NB4 (cell line): ENCODE data around the gene SLC15A4.
"Not testable (repeated sequence)": the region's sequence is repeated elsewhere in the genome, so short reads cannot be mapped to it uniquely, and the experiment has no call there.

ENCODE experiments used
- DNase-seq: peaks from one replicate; pipeline ENCODE4 v3.0.0; 2010; ENCODE audit warnings: low read depth
- H3K4me3 ChIP-seq: one replicate; pipeline ENCODE4 v1.5.1; 2011; ENCODE audit warnings: mild to moderate bottlenecking, low read depth, low read length, moderate library complexity
- MYC ChIP-seq: IDR thresholded peaks from 2 replicates; pipeline ENCODE4 v1.6.1; 2011; ENCODE audit warnings: low read depth, low read length
- POLR2A ChIP-seq: IDR thresholded peaks from 2 replicates; pipeline ENCODE4 v1.6.1; 2011; ENCODE audit warnings: mild to moderate bottlenecking; ENCODE audit not compliant: insufficient read length; ENCODE audit errors: extremely low read depth
- TF ChIP-seq, protein P1 (sequence below): IDR thresholded peaks from 2 replicates; pipeline ENCODE4 v1.6.1; 2011; ENCODE audit warnings: low read depth, low read length
- TF ChIP-seq, protein P2 (sequence below): IDR thresholded peaks from one replicate; pipeline ENCODE4 v1.5.1; 2012; ENCODE audit warnings: low read depth, low read length

Gene SLC15A4

DNA sequence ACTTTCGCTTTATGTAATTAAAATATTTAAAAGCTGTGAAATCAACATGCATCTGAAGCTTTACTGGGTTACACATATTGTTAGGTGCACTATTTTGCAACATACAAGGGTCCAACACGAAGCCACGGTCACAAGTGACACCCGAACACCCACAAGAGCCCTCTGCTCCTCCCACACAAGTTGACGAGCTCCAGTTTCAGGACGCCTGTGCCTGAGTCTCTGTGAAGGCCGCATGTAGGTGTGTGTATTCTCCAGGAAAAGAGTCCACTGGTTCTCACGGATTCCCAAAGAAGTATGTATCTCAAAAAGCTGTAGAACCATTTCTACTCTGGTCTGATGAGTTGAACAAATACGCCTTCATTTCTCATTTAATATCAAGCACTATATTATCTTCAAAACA, 12.0 kb downstream of the SLC15A4 start:
- TF ChIP-seq MYC (no peak), POLR2A (no peak)
- TF ChIP-seq, protein P1, sequence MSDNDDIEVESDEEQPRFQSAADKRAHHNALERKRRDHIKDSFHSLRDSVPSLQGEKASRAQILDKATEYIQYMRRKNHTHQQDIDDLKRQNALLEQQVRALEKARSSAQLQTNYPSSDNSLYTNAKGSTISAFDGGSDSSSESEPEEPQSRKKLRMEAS: no peak
- TF ChIP-seq, protein P2, sequence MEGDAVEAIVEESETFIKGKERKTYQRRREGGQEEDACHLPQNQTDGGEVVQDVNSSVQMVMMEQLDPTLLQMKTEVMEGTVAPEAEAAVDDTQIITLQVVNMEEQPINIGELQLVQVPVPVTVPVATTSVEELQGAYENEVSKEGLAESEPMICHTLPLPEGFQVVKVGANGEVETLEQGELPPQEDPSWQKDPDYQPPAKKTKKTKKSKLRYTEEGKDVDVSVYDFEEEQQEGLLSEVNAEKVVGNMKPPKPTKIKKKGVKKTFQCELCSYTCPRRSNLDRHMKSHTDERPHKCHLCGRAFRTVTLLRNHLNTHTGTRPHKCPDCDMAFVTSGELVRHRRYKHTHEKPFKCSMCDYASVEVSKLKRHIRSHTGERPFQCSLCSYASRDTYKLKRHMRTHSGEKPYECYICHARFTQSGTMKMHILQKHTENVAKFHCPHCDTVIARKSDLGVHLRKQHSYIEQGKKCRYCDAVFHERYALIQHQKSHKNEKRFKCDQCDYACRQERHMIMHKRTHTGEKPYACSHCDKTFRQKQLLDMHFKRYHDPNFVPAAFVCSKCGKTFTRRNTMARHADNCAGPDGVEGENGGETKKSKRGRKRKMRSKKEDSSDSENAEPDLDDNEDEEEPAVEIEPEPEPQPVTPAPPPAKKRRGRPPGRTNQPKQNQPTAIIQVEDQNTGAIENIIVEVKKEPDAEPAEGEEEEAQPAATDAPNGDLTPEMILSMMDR: no peak
- no peak overlapping the region for H3K4me3 ChIP-seq

DNA sequence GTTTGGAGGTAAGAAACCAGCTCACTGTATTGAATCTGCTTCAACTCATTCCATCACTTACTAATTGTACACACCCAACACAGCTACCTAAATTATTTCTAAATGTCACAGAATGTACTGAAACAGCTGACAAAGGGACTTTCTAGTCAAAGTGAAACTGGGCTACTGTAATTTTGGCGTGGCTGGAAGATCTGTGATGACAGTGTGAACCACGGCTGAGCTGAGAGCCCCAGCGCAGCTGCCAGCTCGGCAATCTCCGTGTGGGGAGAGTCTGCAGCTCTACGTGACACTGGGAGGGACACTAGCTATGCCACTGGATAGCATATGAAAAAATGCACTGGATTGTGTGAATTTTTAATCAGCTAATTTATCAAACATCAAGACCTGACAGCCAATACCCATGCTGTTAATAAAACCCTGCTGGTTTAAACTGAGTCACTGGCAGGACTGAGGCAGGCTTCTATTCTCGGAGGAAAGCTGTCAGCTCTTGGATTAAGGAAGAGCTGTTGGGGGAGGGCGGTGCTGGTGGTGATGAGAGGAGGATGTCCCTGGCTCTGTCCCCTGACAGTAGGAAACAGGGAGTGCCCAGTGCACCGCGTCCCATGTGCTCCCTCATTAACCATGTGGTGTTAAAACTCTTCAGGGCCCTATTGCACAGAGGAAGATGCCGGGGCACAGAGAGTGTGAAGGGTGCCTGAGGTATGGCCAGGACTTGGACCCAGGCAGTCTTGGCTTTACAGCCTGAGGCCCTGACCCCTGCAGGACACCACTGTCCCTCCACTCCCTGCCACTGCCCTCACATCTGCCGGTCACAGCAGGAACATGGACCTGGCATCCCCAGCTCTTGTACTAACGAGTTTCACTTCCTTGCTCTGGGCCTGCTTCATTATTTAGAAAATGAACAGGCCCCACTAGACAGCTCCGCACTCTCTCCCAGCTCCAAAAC, 13.3 kb downstream of the SLC15A4 start:
- DNase-seq: no peak
- no peak overlapping the region for H3K4me3 ChIP-seq
- TF ChIP-seq MYC (no peak), POLR2A (no peak)
- TF ChIP-seq, protein P2: no peak
- TF ChIP-seq, protein P1: no peak

More for the DNA sequence above, 12.0 kb downstream of the SLC15A4 start:
- no peak for DNase-seq

DNA sequence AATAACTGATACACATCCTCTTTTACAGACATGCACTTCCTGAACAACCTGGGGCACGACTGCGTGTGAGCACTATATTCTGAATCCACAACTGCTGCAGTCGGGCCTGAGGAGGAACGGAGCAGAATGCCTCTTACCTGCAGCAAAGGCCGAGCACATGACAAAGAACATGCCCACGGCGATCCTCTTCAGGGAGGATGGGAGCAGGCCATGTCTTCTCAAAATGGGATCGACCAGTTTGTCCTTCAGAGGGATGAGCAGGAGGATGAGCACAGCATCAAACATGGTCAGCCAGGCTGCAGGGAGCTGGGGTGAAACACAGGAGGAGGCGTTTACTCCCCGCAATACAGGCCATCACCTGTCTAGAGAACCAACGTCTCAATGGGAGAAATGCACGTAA, 15.1 kb downstream of the SLC15A4 start:
- no peak for DNase-seq
- TF ChIP-seq MYC (no peak), POLR2A (no peak)
- TF ChIP-seq, protein P2: no peak
- TF ChIP-seq, protein P1: no peak
- no peak overlapping the region for H3K4me3 ChIP-seq

DNA sequence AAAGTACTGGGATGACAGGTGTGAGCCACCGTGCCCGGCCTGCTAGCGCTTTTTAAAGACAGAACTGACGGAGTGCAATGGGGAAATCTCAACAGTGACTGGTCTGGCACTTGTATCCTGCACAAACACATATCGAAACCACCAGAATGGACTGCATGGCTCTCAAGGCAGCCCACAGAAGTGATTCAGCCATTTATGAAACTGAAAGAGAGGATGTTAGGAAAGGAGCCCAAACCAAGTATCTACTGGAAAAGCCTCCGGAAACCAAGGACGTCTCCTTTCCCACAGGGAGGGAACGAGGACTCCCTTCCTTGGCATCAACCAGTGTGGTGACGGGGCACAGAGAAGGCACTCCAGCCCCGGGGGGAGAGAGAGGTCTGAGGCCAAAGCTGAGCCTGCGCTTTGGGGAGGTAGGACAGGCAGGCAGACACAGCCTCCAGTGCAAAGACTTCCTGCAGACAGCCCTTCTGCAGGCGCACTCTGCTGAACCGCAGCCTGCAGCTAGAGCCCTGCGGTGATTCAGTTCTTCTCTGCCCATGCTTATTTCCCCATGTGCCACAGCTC, 16.5 kb downstream of the SLC15A4 start:
- TF ChIP-seq, protein P2: no peak
- TF ChIP-seq MYC (no peak), POLR2A (no peak)
- TF ChIP-seq, protein P1: no peak
- H3K4me3 ChIP-seq: no peak overlapping the region
- DNase-seq: no peak

DNA sequence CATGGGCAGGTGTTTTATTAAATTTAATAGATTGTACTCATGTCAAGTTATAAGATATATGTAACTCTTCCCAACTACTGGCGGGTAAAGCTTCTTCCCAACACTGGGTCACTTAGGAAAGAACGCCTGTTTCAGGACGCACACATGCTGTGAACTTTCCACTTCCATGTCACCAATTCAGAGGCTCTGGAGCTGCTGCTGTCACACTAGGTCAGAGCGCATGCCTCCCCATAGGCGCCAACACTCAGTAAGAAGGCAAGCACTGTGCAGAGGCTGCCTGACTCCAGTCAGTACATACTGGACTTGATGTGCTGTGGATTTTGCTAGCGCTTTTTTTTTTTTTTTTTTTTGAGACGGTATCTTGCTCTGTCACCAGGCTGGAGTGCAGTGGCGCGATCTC, 17.2 kb downstream of the SLC15A4 start:
- DNase-seq: no peak
- no peak overlapping the region for H3K4me3 ChIP-seq
- no peak for TF ChIP-seq MYC
- no peak for TF ChIP-seq POLR2A
- TF ChIP-seq, protein P1: no peak
- TF ChIP-seq, protein P2: no peak

DNA sequence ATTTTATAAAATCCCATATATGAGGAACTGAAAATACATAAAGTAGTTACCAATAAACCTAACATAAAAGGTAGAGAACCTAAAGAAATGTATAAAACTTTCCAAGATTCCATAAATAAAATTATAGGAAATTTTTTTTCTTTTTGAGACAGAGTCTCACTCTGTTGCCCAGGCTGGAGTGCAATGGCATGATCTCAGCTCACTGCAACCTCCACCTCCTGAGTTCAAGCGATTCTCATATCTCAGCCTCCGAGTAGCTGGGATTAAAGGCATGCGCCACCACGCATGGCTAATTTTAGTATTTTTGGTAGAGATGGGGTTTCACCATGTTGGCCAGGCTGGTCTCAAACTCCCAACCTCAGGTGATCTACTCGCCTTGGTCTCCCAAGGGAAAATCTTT, 18.4 kb downstream of the SLC15A4 start:
- DNase-seq, H3K4me3 ChIP-seq: not testable (repeated sequence)
